KMS-11 (cell line): ENCODE data around the gene MYO9A.

Experiments
- H2AFZ ChIP-seq: fragments of 200-600 bp; sonication (generic); 2 replicates; pipeline ENCODE4 v1.6.1; 2016; ENCODE audit warnings: antibody characterized with exemption, mixed run types, low read depth
- H3K27ac ChIP-seq: fragments of 200-600 bp; sonication (generic); 2 replicates; pipeline ENCODE4 v1.6.1; 2016; ENCODE audit warnings: mild to moderate bottlenecking, mixed run types
- H3K27me3 ChIP-seq: fragments of 200-600 bp; sonication (generic); 2 replicates; pipeline ENCODE4 v1.6.1; 2017; ENCODE audit warnings: mild to moderate bottlenecking, low read depth, mixed run types, moderate library complexity; ENCODE audit not compliant: insufficient read depth
- H3K36me3 ChIP-seq: fragments of 200-600 bp; sonication (generic); 2 replicates; pipeline ENCODE4 v1.6.1; 2017; ENCODE audit warnings: mild to moderate bottlenecking, mixed run types; ENCODE audit not compliant: insufficient read depth
- H3K4me1 ChIP-seq: fragments of 200-600 bp; sonication (generic); 2 replicates; pipeline ENCODE4 v1.6.1; 2016; ENCODE audit warnings: mild to moderate bottlenecking, low read depth, mixed run types; ENCODE audit not compliant: poor library complexity, severe bottlenecking
- H3K4me2 ChIP-seq: fragments of 200-600 bp; sonication (generic); 2 replicates; pipeline ENCODE4 v1.7.0; 2016; ENCODE audit warnings: mild to moderate bottlenecking, mixed run types
- H3K4me3 ChIP-seq: fragments of 200-600 bp; sonication (generic); IDR thresholded peaks from 2 replicates; pipeline ENCODE4 v1.6.1; 2017; ENCODE audit warnings: low read depth, low read length, mixed read lengths; ENCODE audit not compliant: insufficient read depth
- H3K79me2 ChIP-seq: fragments of 200-600 bp; sonication (generic); 2 replicates; pipeline ENCODE4 v1.6.1; 2016; ENCODE audit warnings: low read depth, mixed run types; ENCODE audit not compliant: insufficient read depth
- H3K9ac ChIP-seq: fragments of 200-600 bp; sonication (generic); 2 replicates; pipeline ENCODE4 v1.6.1; 2016; ENCODE audit warnings: mild to moderate bottlenecking, mixed run types
- H4K20me1 ChIP-seq: fragments of 200-600 bp; sonication (generic); 2 replicates; pipeline ENCODE4 v1.6.1; 2016; ENCODE audit warnings: mild to moderate bottlenecking, mixed run types; ENCODE audit not compliant: insufficient read depth
- CTCF ChIP-seq: fragments of 200-600 bp; sonication (generic); conservative IDR thresholded peaks from 2 replicates; pipeline ENCODE4 v1.6.1; 2017; ENCODE audit warnings: low read depth, mild to moderate bottlenecking, antibody characterized with exemption, low read length, moderate library complexity, mixed read lengths

Gene MYO9A

GRCh38 chr15:71792521-71792920 is 325.4 kb downstream of the MYO9A start:
- TF ChIP-seq CTCF: no peak
- Histone ChIP-seq H3K9ac (no peak overlapping the region), H3K27me3 (no peaks in the 10 kb centered on the region), H4K20me1 (no peaks in the 10 kb centered on the region), H3K36me3 (no peaks in the 10 kb centered on the region), H3K4me1 (no peaks in the 10 kb centered on the region), H3K79me2 (no peaks in the 10 kb centered on the region), H3K4me3 (no peak overlapping the region), H2AFZ (no peak overlapping the region), H3K27ac (no peak overlapping the region), H3K4me2 (no peak overlapping the region)

- no peak for TF ChIP-seq CTCF
- no peaks in the 10 kb centered on the region for H4K20me1 ChIP-seq
- H3K4me2 ChIP-seq: no peak overlapping the region
- no peaks in the 10 kb centered on the region for H3K36me3 ChIP-seq
- no peaks in the 10 kb centered on the region for H3K4me1 ChIP-seq
- H3K4me3 ChIP-seq: no peak overlapping the region
- no peak overlapping the region for H2AFZ ChIP-seq
- H3K27ac ChIP-seq: no peak overlapping the region
- H3K27me3 ChIP-seq: no peaks in the 10 kb centered on the region
- H3K9ac ChIP-seq: no peak overlapping the region
- no peaks in the 10 kb centered on the region for H3K79me2 ChIP-seq
Observed at GRCh38 chr15:71791975-71792374, 326.0 kb downstream of the MYO9A start.

- Histone ChIP-seq H2AFZ (no peak overlapping the region), H4K20me1 (no peaks in the 10 kb centered on the region), H3K4me3 (no peak overlapping the region), H3K27ac (no peak overlapping the region), H3K4me2 (no peak overlapping the region), H3K79me2 (no peaks in the 10 kb centered on the region), H3K36me3 (no peaks in the 10 kb centered on the region), H3K9ac (no peak overlapping the region), H3K27me3 (no peaks in the 10 kb centered on the region), H3K4me1 (no peaks in the 10 kb centered on the region)
- no peak for TF ChIP-seq CTCF
Observed at GRCh38 chr15:71790081-71790480, 327.9 kb downstream of the MYO9A start.

GRCh38 chr15:71789616-71790015 is 328.3 kb downstream of the MYO9A start:
- no peak for TF ChIP-seq CTCF
- Histone ChIP-seq H3K4me1 (no peaks in the 10 kb centered on the region), H3K79me2 (no peaks in the 10 kb centered on the region), H3K36me3 (no peaks in the 10 kb centered on the region), H3K27me3 (no peaks in the 10 kb centered on the region), H3K27ac (no peak overlapping the region), H3K4me2 (no peak overlapping the region), H2AFZ (no peak overlapping the region), H3K4me3 (no peak overlapping the region), H3K9ac (no peak overlapping the region), H4K20me1 (no peaks in the 10 kb centered on the region)
